HG03521 (cell line): ENCODE data around the gene LMNB1.
"Not testable (repeated sequence)": the region's sequence is repeated elsewhere in the genome, so short reads cannot be mapped to it uniquely, and the experiment has no call there.

Experiments
- ATAC-seq: cut with Tn5 transposase; IDR thresholded peaks from one replicate; pipeline ENCODE4 v1.9.1; 2021; ENCODE audit warnings: mild to moderate bottlenecking, moderate library complexity; ENCODE audit not compliant: unreplicated experiment

Gene LMNB1, protein sequence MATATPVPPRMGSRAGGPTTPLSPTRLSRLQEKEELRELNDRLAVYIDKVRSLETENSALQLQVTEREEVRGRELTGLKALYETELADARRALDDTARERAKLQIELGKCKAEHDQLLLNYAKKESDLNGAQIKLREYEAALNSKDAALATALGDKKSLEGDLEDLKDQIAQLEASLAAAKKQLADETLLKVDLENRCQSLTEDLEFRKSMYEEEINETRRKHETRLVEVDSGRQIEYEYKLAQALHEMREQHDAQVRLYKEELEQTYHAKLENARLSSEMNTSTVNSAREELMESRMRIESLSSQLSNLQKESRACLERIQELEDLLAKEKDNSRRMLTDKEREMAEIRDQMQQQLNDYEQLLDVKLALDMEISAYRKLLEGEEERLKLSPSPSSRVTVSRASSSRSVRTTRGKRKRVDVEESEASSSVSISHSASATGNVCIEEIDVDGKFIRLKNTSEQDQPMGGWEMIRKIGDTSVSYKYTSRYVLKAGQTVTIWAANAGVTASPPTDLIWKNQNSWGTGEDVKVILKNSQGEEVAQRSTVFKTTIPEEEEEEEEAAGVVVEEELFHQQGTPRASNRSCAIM

DNA sequence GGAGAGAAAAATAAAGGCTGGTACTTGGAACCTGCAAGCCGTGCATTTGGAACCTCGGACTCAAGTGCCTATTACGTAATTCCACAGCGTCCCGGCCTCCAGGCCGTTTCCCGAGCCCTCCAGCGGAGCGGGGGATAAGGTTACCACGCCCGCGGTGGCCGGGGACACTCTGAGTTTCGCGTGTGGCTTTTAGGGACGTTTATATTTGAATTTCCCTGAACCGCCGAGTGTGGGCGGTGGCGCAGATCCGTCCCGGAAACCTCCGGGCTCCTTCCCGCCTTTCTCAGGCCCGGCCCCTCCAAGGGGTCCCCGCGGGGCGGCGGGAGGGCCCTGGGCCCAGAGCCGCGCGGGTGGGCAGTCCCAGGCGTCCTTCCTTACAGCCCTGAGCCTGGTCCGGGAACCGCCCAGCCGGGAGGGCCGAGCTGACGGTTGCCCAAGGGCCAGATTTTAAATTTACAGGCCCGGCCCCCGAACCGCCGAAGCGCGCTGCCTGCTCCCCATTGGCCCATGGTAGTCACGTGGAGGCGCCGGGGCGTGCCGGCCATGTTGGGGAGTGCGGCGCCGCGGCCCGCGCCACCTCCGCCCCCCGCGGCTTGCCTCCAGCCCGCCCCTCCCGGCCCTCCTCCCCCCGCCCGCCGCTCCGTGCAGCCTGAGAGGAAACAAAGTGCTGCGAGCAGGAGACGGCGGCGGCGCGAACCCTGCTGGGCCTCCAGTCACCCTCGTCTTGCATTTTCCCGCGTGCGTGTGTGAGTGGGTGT is at the start of gene LMNB1:
TSS of gene LMNB1 (plus strand) at position 638 of the 758 bp plus-strand sequence. CDS start 373 bp downstream, outside the sequence.
- ATAC-seq, result peak; percentile 66

DNA sequence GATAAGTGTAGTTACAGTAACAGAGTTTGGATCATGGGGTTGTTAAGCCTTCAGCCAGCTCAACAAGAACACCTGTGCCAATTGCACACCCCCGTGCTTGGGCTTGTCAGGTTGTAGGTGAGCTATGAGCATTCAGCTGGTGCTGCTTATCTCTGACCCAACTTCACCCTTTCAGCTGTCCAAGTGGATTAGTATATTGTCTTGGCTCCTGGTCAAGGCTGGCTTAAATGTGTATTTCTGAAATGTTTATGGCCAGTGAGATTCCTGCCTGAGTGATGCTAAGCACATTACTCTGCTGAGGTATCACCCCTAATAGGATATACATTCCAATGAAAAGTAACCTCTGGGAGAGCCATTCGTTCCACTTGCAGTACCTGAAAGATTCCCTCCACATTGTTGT is 44.2 kb upstream of the LMNB1 start:
- no peak for ATAC-seq

DNA sequence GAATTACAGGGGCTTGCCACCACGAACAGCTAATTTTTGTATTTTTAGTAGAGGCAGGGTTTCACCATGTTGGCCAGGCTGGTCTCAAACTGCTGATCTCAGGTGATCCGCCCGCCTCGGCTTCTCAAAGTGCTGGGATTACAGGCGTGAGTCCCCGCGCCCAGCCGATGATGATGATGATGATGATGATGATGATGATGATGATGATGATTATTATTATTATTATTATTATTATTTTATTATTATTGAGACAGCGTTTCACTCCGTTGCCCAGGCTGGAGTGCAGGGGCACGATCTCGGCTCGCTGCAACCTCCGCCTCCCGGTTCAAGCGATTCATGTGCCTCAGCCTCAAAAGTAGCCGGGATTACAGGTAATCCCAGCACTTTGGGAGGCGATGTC is 42.4 kb upstream of the LMNB1 start:
- not testable (repeated sequence) for ATAC-seq

DNA sequence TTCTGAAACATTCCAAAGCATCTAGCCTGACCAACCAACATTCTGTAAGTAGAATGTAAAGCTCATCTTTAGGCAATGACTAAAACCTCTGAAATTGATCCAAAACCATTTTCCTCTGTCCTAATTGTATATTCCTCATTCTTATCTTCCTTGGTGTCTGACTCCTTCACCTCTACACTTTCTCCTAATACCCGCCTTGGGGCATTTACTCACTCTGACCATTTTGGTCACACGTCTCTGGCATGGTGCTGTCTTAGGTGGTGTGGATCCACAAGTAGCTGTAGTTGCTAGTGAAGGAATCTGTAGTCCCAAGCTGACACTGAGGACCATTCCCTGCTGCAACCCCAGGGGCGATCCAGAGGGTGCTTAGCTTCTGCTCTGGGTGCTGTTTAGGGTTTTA is 40.8 kb upstream of the LMNB1 start:
- ATAC-seq, result no peak

DNA sequence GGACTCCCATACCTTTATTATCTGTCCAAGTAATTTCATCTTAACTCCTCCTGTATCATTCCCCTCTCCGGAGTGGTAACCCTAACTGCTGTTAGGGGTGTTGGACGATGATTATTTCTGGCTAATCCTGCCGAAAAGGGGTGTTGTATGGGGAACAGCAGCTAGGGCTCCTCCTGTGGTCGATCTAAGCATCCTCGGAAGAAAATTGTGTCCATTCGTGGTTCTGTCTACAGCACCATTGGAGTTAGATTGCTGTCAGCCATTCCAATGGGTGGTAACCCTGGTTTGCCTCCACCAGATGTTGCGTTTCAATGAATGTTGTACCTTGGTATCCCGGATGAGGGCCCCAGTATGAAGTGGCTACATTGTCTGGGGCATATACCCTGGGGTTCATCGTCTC is 35.6 kb upstream of the LMNB1 start:
- ATAC-seq, result no peak

DNA sequence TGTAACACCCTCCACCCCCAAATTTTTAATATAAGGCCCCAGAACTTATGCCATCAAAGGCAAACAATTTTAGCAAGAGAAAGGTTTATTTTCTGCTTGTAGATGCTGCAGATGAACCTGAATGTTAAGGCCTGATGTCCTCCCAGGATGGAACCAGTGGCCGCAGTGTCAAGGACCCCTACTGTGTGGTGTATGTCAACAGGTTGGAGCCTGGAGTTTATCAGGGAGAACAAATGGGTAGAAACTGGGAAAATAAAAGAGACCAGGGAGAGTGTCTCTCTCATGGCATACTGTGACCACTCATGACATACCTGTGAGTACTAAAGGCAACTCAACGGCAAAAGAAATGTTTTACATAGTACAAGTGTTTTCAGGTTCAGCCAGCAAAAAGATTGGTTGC is 34.5 kb upstream of the LMNB1 start:
- no peak for ATAC-seq

DNA sequence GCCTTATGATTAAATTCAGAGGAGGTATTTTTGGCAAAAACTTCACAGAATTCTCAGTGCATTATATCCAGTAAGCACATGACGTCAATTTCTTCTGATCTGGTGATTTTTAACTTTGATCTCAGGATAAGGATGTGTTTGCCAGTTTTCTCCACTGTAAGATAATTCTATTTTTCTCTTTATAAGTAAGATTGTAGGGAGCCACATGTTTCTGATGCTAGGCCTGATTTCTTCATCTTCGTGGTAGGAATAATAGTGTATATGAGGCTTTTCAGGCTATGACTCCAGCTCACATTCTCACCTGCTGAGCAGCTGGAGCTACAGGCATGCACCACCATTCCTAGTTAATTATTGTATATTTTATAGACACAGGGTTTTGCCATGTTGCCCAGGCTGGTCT is 32.1 kb upstream of the LMNB1 start:
- no peak for ATAC-seq

DNA sequence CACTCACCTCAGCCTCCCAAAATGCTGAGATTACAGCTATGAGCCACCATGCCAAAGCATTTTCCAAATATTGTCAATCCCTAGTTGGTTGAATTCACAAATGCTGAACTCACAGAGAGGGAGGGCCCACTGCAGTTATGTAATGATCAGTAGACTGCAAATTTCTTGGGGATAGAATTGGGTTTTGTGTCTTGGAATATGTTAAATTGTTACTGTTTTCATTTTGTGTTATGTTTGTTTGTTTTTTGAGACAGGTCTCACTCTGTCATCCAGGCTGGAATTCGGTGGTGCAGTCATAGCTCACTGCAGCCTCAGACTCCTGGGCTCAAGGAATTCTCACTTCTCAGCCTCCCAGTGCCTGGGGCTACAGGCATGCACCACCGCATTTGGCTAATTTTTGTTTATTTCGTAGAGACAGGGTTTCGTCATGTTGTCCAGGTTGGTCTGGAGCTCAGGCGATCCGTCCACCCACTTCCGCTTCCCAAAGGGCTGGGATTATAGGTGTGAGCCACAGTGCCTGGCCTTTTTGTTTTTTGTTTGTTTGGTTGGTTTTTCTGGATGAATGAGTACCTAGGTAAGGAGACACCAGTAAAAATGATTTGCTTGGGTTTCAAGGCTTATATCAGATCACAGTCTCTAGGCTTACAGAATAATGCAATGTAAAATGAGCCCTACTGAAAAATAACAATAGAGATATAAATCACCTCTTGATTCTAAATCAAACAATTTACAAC is 31.5 kb upstream of the LMNB1 start:
- ATAC-seq, result no peak

DNA sequence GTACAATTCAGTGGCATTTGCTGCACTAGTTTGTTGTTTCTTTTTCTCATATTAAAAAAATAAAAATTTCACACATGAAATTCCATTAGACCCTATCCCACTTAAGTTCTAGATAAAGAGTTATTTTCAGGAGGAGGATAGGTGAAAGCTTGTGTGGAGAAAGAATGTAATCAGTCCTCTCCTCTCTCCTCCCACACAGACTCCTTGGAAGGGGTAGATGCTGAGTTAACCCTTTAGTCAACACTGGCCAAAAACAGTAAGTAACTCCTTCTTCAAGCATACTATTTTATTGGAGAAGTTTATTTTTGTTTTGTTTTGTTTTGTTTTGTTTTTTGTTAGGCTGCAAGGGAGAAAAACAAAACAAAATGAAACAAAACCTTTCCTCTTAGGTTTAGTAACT is 30.6 kb upstream of the LMNB1 start:
- ATAC-seq, result no peak

DNA sequence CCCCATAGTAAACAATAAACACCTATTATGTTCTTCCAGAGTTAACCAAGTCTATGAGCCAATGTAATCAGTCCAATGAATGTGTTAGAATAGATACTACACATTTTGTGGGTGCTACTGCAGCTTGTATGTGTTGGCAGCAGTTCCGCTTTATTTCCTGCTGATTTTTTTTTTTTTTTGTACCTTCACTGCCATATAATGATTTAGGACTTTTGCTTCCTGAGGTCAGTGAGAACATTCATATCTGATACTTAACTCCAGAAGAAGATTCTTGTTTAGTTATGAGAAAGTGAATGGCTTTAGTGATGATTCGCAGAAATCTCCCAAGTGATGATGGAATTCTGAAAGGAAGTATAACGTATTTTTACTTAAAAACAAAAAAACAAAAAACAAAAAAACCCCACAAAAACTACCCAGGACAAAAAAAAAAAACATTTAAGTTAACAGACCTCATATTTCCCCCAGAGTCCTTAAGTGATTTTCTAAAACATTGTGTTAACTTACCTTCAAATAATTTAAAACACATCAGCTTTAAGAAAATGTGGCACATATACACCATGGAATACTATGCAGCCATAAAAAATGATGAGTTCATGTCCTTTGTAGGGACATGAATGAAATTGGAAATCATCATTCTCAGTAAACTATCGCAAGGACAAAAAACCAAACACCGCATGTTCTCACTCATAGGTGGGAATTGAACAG is 24.7 kb upstream of the LMNB1 start:
- no peak for ATAC-seq

DNA sequence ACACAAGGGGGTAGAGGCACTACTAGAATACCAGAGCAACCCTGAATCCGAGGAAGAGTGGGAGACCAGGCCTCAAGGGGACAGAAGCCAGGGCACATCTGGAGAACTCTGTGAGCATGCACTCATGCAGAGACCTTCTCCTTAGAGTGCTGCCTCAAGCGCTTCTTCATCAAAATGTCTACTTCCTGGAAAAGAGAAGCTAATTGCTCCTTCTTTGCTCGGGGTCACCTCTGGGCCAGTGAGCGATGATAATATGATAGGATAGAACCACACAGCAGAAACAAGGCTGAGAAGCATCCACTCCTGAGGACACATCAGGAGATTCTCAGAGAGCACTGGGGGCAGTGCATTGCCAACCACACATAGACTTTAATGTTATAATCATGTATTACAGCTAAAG is 23.7 kb upstream of the LMNB1 start:
- ATAC-seq, result no peak

DNA sequence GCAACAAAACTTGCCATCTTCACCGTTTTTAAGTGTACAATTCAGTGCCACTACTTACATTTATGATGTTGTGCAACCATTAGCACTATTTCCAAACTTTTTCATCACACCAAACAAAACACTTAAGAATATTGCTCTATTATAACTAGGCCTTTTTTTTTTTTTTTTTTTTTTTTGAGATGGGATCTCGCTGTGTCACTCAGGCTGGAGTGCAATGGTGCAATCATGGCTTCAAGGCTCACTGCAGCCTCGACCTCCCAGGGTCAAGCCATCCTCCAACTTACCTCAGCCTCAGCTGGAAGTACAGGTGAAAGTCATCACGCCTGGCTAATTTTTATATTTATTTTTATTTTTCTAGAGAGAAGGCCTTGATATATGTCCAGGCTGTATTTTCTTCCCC is 22.3 kb upstream of the LMNB1 start:
- no peak for ATAC-seq

DNA sequence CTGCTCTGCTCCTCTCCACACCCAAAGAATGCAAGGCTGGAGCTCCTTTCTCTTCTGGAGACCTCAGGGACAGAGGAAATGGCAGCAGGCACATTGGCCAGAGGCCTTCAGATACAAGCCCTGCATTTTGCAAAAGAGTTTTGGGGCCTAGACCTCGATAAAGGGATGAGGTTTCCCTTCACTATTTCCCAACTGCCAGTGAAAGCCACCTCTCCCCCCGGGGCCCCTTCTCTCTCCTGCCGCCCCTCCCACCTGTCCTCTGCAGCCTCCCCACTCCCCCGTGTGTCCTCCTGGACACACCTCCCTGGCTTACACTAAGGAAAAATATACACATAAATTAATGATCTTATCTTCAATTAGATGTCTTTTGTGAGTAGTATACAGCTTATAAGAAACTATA is 21.3 kb upstream of the LMNB1 start:
- no peak for ATAC-seq

DNA sequence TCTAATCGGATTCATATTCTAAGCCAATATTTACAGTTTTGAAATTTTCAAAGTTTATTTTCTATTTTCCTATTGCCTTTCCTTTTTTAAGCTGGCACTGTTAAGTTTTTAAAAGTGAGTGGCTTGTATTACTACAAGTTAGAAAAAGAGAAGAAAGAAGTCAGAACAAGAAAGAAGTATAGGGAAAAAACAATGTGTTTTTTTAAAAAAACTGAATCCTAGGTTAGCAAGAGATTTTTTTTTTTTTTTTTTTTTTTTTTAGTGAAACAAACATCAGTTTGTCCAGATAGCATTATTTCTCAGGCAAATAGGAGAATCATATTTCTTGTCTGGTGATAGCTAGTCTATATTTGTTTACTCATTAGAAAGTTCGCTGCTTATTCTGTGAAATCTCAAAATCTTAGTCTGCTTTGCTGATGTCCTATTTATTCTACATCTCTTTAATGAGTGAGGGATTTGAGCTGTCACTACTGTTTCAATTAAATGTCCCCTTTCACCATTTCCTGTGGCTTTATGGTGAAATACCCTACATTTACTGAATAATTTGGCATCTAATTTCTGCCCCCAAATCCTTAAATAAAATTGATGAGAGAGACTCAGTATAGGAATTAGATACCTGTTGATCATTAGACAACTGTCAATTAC is 19.1 kb upstream of the LMNB1 start:
- ATAC-seq, result no peak

DNA sequence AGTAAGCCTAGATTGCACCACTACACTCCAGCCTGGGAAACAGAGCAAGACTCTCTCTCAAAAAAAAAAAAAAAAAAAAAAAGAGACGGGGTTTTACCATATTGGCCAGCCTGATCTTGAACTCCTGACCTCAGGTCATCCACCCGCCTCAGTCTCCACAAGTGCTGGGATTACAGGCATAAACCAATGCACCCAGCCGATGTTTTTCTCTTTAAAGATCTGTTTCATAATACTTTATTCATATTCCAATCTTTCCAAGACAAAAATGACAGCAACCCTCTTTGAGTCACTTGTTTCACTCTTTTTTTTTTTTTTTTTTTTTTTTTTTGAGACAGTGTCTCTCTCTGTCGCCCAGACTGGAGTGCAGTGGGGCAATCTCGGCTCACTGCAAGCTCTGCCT is 13.6 kb upstream of the LMNB1 start:
- ATAC-seq, result no peak

DNA sequence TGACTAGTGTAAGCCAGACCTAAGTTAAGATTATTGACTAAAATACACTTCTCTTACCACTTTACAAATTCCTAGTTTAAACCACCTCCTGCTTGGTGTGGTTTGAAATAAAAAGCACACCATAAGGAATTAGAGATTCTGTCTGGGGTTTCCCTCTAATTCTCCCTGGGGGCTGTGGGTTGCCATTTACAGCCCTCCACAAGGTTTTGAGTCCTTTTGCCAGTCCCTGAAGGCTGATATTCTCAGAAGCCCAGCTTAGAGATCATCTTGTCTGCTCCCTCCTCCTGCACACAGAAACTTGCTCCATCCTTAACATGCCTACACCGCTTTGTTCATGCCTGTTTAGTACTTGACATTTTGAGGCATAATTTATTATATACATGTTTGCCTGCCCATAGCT is 7.2 kb upstream of the LMNB1 start:
- no peak for ATAC-seq

DNA sequence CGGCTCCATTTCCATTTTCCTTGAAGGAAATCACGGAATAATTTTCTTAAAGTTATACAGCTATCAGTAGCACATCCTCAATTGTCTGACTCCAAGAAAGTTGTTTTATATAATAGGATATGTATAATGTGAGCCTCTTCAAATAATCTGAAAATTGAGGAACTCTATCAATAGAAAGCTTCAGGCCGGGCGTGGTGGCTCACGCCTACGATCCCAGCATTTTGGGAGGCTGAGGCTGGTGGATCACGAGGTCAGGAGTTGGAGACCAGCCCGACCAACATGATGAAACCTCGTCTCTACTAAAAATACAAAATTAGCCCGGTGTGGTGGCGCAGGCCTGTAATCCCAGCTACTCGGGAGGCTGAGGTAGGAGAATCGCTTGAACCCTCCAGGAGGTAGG is 3.4 kb upstream of the LMNB1 start:
- ATAC-seq, result not testable (repeated sequence)

DNA sequence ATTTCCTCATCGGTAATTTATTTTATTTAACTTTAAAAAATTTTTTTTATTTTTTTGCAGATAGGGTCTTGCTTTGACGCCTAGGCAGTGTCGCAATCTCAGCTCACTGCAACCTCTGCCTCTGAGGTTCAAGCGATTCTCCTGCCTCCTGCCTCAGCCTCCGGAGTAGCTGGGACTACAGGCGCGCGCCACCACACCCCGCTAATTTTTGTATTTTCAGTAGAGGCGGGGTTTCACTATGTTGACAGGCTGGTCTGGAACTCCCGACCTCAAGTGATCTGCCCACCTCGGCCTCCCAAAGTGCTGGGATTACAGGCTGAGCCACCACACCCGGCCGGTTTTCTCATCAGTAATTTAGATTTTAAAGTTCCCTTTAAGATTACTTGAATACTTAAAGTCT is 2.3 kb upstream of the LMNB1 start:
- not testable (repeated sequence) for ATAC-seq

DNA sequence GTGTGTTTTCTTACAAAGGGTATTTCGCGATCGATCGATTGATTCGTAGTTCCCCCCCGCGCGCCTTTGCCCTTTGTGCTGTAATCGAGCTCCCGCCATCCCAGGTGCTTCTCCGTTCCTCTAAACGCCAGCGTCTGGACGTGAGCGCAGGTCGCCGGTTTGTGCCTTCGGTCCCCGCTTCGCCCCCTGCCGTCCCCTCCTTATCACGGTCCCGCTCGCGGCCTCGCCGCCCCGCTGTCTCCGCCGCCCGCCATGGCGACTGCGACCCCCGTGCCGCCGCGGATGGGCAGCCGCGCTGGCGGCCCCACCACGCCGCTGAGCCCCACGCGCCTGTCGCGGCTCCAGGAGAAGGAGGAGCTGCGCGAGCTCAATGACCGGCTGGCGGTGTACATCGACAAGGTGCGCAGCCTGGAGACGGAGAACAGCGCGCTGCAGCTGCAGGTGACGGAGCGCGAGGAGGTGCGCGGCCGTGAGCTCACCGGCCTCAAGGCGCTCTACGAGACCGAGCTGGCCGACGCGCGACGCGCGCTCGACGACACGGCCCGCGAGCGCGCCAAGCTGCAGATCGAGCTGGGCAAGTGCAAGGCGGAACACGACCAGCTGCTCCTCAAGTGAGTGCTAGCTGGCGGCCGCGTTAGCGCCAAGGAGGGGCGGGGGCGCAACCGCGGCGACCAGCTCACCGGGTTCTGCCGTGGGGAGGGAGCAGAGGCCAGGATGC is 480 bp downstream of the LMNB1 start:
- peak; percentile 23 for ATAC-seq
